Measurements from ENCODE around the gene PPP1R2B. TPM values are rescaled to one million over a fixed set of nuclear protein-coding genes. Genes with fewer than 3 reads are reported as not detected.

The PPP1R2B gene
- total and polyA plus RNA-seq, 2 donors (not counting 1 experiment from before 2014, with no cell fraction given) = 0.17 TPM; not detected in 1

GRCh38 chr5:156819537-156819936 is 30.6 kb upstream of the PPP1R2B start:
- H3K79me2 ChIP-seq (ENCODE audit: control insufficient read depth, insufficient read depth, low read length) = no peaks in the 10 kb centered on the region
- TF ChIP-seq CTCF (conservative IDR thresholded peaks at IDR 0.05 in 1 of 2, IDR thresholded peaks at IDR 0.05 in 1 of 2; ENCODE audit: low read depth in 1 of 2, low read length in 2 of 2) = no peak
- no peak for TF ChIP-seq EZH2 (IDR thresholded peaks at IDR 0.05; ENCODE audit: low read length, missing control alignments)
- H3K9me3 ChIP-seq (ENCODE audit: control insufficient read depth, insufficient read depth, low read depth, low read length) = no peaks in the 10 kb centered on the region
- H3K4me1 ChIP-seq (ENCODE audit: control insufficient read depth, extremely low read depth, insufficient read depth, low read length) = no peaks in the 10 kb centered on the region
- H3K27ac ChIP-seq (ENCODE audit: insufficient read depth, low read length) = no peak overlapping the region
- H3K4me3 ChIP-seq (replicated peaks in 1 of 4; ENCODE audit: control extremely low read depth in 1 of 4, insufficient read depth in 1 of 4, low read depth in 3 of 4, low read length in 4 of 4) = no peak overlapping the region
- H4K20me1 ChIP-seq (ENCODE audit: control insufficient read depth, extremely low read depth, insufficient read depth, low read length) = no peaks in the 10 kb centered on the region
- no peaks in the 10 kb centered on the region for H3K27me3 ChIP-seq (ENCODE audit: control insufficient read depth, insufficient read depth, low read length)
- H2AFZ ChIP-seq (ENCODE audit: low read length) = no peak overlapping the region
- H3K36me3 ChIP-seq (ENCODE audit: control insufficient read depth, insufficient read depth, low read length) = no peaks in the 10 kb centered on the region
- no peak overlapping the region for H3K4me2 ChIP-seq (ENCODE audit: extremely low read depth, insufficient read depth, low read length)
- no peak for DNase-seq (ENCODE audit: low read depth in 2 of 2)
- H3K9ac ChIP-seq (ENCODE audit: insufficient read depth, low read length) = no peak overlapping the region

- H3K9ac ChIP-seq (ENCODE audit: insufficient read depth, low read length) = no peak overlapping the region
- no peaks in the 10 kb centered on the region for H3K36me3 ChIP-seq (ENCODE audit: control insufficient read depth, insufficient read depth, low read length)
- H3K4me3 ChIP-seq (replicated peaks in 1 of 4; ENCODE audit: control extremely low read depth in 1 of 4, insufficient read depth in 1 of 4, low read depth in 3 of 4, low read length in 4 of 4) = no peak overlapping the region
- no peak overlapping the region for H2AFZ ChIP-seq (ENCODE audit: low read length)
- TF ChIP-seq CTCF (conservative IDR thresholded peaks at IDR 0.05 in 1 of 2, IDR thresholded peaks at IDR 0.05 in 1 of 2; ENCODE audit: low read depth in 1 of 2, low read length in 2 of 2) = no peak
- no peak for TF ChIP-seq EZH2 (IDR thresholded peaks at IDR 0.05; ENCODE audit: low read length, missing control alignments)
- H3K4me1 ChIP-seq (ENCODE audit: control insufficient read depth, extremely low read depth, insufficient read depth, low read length) = no peaks in the 10 kb centered on the region
- no peaks in the 10 kb centered on the region for H3K9me3 ChIP-seq (ENCODE audit: control insufficient read depth, insufficient read depth, low read depth, low read length)
- no peaks in the 10 kb centered on the region for H3K27me3 ChIP-seq (ENCODE audit: control insufficient read depth, insufficient read depth, low read length)
- DNase-seq (ENCODE audit: low read depth in 2 of 2) = no peak
- no peaks in the 10 kb centered on the region for H4K20me1 ChIP-seq (ENCODE audit: control insufficient read depth, extremely low read depth, insufficient read depth, low read length)
- no peak overlapping the region for H3K4me2 ChIP-seq (ENCODE audit: extremely low read depth, insufficient read depth, low read length)
- H3K27ac ChIP-seq (ENCODE audit: insufficient read depth, low read length) = no peak overlapping the region
- no peaks in the 10 kb centered on the region for H3K79me2 ChIP-seq (ENCODE audit: control insufficient read depth, insufficient read depth, low read length)
These were observed 30.0 kb upstream of the PPP1R2B start for GRCh38 chr5:156819967-156820581.

- Histone ChIP-seq H3K9me3 (ENCODE audit: control insufficient read depth, insufficient read depth, low read depth, low read length) (no peaks in the 10 kb centered on the region), H3K79me2 (ENCODE audit: control insufficient read depth, insufficient read depth, low read length) (no peaks in the 10 kb centered on the region), H3K4me1 (ENCODE audit: control insufficient read depth, extremely low read depth, insufficient read depth, low read length) (no peaks in the 10 kb centered on the region), H2AFZ (ENCODE audit: low read length) (no peak overlapping the region), H3K36me3 (ENCODE audit: control insufficient read depth, insufficient read depth, low read length) (no peaks in the 10 kb centered on the region), H3K27me3 (ENCODE audit: control insufficient read depth, insufficient read depth, low read length) (no peaks in the 10 kb centered on the region), H3K4me3 (replicated peaks in 1 of 4; ENCODE audit: control extremely low read depth in 1 of 4, insufficient read depth in 1 of 4, low read depth in 3 of 4, low read length in 4 of 4) (no peak overlapping the region), H3K27ac (ENCODE audit: insufficient read depth, low read length) (no peak overlapping the region), H4K20me1 (ENCODE audit: control insufficient read depth, extremely low read depth, insufficient read depth, low read length) (no peaks in the 10 kb centered on the region), H3K4me2 (ENCODE audit: extremely low read depth, insufficient read depth, low read length) (no peak overlapping the region), H3K9ac (ENCODE audit: insufficient read depth, low read length) (no peak overlapping the region)
- TF ChIP-seq CTCF (conservative IDR thresholded peaks at IDR 0.05 in 1 of 2, IDR thresholded peaks at IDR 0.05 in 1 of 2; ENCODE audit: low read depth in 1 of 2, low read length in 2 of 2) (no peak), EZH2 (IDR thresholded peaks at IDR 0.05; ENCODE audit: low read length, missing control alignments) (no peak)
- no peak for DNase-seq (ENCODE audit: low read depth in 2 of 2)
These were observed 25.9 kb upstream of the PPP1R2B start for GRCh38 chr5:156824241-156824640.
